ENCODE data around the gene RRAD.

RRAD gene

GRCh38 chr16:66908116-66908515 lies 17.2 kb downstream of the RRAD start:
- TF ChIP-seq CTCF (IDR thresholded peaks at IDR 0.05; ENCODE audit: low read depth, low read length, missing control alignments): no peak
- Histone ChIP-seq H3K36me3 (replicated peaks) (no peaks in the 10 kb centered on the region), H3K27me3 (replicated peaks) (peaks cover 2% of the 10 kb centered on the region), H3K27ac (no peak overlapping the region), H3K4me3 (ENCODE audit: low read depth, low read length) (no peak overlapping the region)
- in situ Hi-C loops (cut with HindIII; ENCODE audit: low pct_ligation_motif_present, low sequenced_read_pairs): no loop called here
- no peak for DNase-seq

- no peak overlapping the region for H3K4me3 ChIP-seq (ENCODE audit: low read depth, low read length)
- no peak for TF ChIP-seq CTCF (IDR thresholded peaks at IDR 0.05; ENCODE audit: low read depth, low read length, missing control alignments)
- in situ Hi-C loops (cut with HindIII; ENCODE audit: low pct_ligation_motif_present, low sequenced_read_pairs): no loop called here
- DNase-seq: no peak
- no peaks in the 10 kb centered on the region for H3K36me3 ChIP-seq (replicated peaks)
- H3K27ac ChIP-seq: no peak overlapping the region
- peaks cover 2% of the 10 kb centered on the region for H3K27me3 ChIP-seq (replicated peaks)
Observed at GRCh38 chr16:66906916-66907836, 18.2 kb downstream of the RRAD start.

GRCh38 chr16:66905633-66906539 lies 19.4 kb downstream of the RRAD start:
- no peak for DNase-seq
- in situ Hi-C loops (cut with HindIII; ENCODE audit: low pct_ligation_motif_present, low sequenced_read_pairs): no loop called here
- H3K27ac ChIP-seq: no peak overlapping the region
- no peak overlapping the region for H3K4me3 ChIP-seq (ENCODE audit: low read depth, low read length)
- H3K36me3 ChIP-seq (replicated peaks): no peaks in the 10 kb centered on the region
- no peak for TF ChIP-seq CTCF (IDR thresholded peaks at IDR 0.05; ENCODE audit: low read depth, low read length, missing control alignments)
- H3K27me3 ChIP-seq (replicated peaks): peaks cover 2% of the 10 kb centered on the region

GRCh38 chr16:66904846-66905632 lies 20.3 kb downstream of the RRAD start:
- H3K27me3 ChIP-seq (replicated peaks): peaks cover 2% of the 10 kb centered on the region
- H3K4me3 ChIP-seq (ENCODE audit: low read depth, low read length): no peak overlapping the region
- H3K27ac ChIP-seq: no peak overlapping the region
- DNase-seq: no peak
- H3K36me3 ChIP-seq (replicated peaks): no peaks in the 10 kb centered on the region
- in situ Hi-C loops (cut with HindIII; ENCODE audit: low pct_ligation_motif_present, low sequenced_read_pairs): no loop called here
- TF ChIP-seq CTCF (IDR thresholded peaks at IDR 0.05; ENCODE audit: low read depth, low read length, missing control alignments): no peak

- H3K36me3 ChIP-seq (replicated peaks): no peaks in the 10 kb centered on the region
- in situ Hi-C loops (cut with HindIII; ENCODE audit: low pct_ligation_motif_present, low sequenced_read_pairs): no loop called here
- TF ChIP-seq CTCF (IDR thresholded peaks at IDR 0.05; ENCODE audit: low read depth, low read length, missing control alignments): no peak
Observed at GRCh38 chr16:66904428-66904845, 20.9 kb downstream of the RRAD start.

More at GRCh38 chr16:66904428-66904845, 20.9 kb downstream of the RRAD start:
- H3K4me3 ChIP-seq (ENCODE audit: low read depth, low read length): no peak overlapping the region
- peaks cover 2% of the 10 kb centered on the region for H3K27me3 ChIP-seq (replicated peaks)
- no peak for DNase-seq
- no peak overlapping the region for H3K27ac ChIP-seq
